ENCODE data around the gene MDK.

DNA sequence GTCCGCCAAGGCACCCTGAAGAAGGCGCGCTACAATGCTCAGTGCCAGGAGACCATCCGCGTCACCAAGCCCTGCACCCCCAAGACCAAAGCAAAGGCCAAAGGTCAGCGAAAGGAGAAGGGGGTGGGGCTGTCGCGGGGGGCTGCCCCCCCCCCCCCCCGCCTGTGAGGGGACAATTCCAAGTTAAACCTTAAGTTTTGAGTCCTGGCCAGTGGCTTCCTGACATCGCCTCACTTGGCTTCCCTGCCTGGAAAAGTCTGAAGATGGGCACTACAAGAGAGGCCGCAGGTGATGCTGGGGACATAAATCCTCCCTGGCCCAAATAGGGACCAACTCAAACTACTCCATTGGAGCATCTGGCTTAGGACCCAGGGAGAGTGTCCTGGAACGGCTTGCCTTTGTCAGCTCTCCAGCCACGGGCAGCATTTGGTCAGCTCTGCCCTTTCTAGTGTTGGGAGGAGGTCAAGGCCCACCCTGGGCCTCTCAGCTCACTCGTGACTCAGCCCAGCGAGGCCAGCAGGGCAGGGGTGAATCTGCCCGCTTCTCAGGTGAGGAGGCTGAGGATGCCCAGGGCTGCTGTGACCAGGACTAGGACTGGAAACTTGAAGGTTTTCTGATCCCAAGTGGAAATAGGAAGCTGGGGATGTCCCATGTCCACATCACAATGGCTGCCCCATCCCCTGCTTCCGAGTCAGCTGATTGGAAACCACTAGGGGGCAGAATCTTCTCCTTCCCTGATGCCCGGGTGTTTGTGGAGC is 1.4 kb downstream of the MDK start:
- TF ChIP-seq, protein P1, sequence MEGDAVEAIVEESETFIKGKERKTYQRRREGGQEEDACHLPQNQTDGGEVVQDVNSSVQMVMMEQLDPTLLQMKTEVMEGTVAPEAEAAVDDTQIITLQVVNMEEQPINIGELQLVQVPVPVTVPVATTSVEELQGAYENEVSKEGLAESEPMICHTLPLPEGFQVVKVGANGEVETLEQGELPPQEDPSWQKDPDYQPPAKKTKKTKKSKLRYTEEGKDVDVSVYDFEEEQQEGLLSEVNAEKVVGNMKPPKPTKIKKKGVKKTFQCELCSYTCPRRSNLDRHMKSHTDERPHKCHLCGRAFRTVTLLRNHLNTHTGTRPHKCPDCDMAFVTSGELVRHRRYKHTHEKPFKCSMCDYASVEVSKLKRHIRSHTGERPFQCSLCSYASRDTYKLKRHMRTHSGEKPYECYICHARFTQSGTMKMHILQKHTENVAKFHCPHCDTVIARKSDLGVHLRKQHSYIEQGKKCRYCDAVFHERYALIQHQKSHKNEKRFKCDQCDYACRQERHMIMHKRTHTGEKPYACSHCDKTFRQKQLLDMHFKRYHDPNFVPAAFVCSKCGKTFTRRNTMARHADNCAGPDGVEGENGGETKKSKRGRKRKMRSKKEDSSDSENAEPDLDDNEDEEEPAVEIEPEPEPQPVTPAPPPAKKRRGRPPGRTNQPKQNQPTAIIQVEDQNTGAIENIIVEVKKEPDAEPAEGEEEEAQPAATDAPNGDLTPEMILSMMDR (IDR thresholded peaks at IDR 0.05): peak; percentile 40 to 56 (median 47)
- no peak for TF ChIP-seq POLR2AphosphoS5 (IDR thresholded peaks at IDR 0.05)
- TF ChIP-seq EP300 (IDR thresholded peaks at IDR 0.05; ENCODE audit: low read depth): no peak
- no peak for TF ChIP-seq POLR2A (IDR thresholded peaks at IDR 0.05)

Measured in transverse colon (tissue), 4 donors.